Measurements from ENCODE around the gene CEACAM19.

GRCh38 chr19:44683434-44684210 is 12.3 kb downstream of the CEACAM19 start:
- TF ChIP-seq POLR2A (IDR thresholded peaks at IDR 0.05): no peak
- no peak for TF ChIP-seq POLR2AphosphoS5 (IDR thresholded peaks at IDR 0.05)
- TF ChIP-seq CTCF (IDR thresholded peaks at IDR 0.05): no peak
- TF ChIP-seq EP300 (IDR thresholded peaks at IDR 0.05): no peak
